ENCODE results near the gene TRIM25.
"Not testable (repeated sequence)": the region's sequence is repeated elsewhere in the genome, so short reads cannot be mapped to it uniquely, and the experiment has no call there.

The TRIM25 gene, protein sequence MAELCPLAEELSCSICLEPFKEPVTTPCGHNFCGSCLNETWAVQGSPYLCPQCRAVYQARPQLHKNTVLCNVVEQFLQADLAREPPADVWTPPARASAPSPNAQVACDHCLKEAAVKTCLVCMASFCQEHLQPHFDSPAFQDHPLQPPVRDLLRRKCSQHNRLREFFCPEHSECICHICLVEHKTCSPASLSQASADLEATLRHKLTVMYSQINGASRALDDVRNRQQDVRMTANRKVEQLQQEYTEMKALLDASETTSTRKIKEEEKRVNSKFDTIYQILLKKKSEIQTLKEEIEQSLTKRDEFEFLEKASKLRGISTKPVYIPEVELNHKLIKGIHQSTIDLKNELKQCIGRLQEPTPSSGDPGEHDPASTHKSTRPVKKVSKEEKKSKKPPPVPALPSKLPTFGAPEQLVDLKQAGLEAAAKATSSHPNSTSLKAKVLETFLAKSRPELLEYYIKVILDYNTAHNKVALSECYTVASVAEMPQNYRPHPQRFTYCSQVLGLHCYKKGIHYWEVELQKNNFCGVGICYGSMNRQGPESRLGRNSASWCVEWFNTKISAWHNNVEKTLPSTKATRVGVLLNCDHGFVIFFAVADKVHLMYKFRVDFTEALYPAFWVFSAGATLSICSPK

DNA sequence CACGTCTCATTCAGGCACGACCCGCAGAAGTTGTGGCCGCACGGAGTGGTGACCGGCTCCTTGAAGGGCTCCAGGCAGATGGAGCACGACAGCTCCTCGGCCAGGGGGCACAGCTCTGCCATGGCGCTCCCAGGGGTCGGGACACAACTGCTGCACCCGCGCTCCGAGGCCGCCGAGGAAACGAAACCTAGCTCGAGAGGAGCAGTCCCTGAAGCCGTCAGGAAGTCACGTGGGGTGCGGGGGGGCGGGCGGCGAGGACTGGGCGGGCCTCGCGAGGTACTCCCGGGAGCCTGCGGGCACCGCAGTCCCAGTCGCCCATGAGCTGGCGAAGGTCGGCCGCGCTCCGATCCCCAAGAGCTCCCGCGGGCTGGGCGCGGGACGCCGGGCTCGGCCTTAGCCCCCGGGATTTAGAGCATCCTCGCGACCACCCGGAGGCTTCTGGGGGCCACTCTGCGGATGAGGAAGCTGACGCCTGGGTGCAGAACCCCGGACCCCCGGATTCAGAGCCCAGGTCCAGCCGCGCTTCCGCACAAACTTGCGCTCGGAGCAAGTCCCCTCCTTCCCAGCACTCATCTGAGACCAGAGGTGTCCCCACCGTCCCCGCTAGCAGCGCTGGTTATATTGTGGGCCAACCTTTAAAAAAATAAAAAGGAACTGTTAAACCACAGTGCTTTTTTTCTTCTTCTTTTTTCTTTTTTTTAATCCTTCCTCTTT is at the start of gene TRIM25:
TSS of gene TRIM25 (minus strand) at position 183 of the 714 bp plus-strand sequence. CDS start at position 122, 61 bp downstream.
- peak; percentile 83 to 92 for DNase-seq (ENCODE audit: low read depth in 2 of 2)

DNA sequence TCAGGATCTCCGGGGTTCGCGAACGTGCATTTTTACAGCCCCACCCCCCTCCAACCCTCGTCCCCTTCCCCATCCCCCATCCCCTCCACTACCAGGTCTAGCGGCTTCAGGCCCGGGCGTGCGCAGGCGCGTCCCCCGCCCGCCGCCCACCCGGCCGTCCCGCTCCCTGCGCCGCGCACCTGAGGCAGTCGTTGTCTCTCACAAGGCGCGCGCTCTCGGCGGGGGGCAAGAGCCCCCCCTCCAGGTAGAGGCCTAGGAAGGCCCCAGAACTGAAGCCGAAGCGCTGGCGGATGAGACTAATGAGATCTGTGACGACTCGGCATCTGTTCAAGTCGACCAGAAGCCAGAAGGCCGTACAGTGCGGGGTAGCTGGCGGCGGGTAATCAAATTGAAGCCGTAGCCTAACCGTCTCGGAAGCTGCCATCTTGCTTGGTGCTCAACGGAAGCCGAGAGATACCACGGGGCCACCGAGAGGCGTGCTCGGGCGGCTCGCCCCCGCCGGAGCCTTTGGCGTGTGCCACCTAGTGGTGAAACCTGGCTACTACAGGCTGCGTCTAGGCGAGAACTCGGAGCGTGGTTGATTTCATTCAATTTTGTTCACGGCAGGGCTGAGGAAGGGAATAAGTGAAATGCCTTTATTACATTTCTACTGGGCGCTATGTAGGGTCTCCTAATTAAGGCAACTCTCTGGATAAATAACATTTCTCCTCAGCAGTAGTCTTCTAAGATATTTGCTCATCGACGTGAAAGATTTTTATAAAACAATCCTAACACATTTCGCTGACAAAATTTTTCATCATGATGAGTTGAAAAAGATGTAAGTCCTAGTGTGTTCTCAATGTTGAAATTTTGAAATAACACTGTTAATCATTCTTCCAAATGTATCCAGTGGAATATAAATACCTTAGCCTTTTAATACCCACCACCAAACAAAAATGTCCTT is 47.0 kb upstream of the TRIM25 start, which contains the start of gene COIL:
TSS of gene COIL (minus strand) at position 455 of the 943 bp plus-strand sequence. CDS start at position 424, 31 bp downstream.
- peak; percentile 92 to 93 for DNase-seq (ENCODE audit: low read depth in 2 of 2)

DNA sequence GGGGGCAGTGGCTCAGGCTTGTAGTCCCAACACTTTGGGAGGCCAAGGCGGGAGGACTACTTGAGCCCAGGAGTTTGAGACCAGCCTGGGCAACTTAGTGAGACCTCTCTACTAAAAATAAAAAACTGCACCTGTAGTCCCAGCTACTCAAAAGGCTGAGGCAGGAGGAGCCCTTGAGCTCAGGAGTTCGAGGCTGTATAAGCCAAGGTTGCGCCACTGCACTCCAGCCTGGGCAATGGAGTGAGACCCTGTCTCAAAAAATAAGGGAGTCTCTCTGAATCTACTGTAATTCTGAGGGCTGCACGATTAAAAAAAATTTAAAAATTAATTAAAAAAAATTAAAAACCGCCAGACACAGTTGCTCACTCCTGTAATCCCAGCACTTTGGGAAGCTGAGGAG is 43.1 kb upstream of the TRIM25 start:
- no peak for DNase-seq (ENCODE audit: low read depth in 2 of 2)

DNA sequence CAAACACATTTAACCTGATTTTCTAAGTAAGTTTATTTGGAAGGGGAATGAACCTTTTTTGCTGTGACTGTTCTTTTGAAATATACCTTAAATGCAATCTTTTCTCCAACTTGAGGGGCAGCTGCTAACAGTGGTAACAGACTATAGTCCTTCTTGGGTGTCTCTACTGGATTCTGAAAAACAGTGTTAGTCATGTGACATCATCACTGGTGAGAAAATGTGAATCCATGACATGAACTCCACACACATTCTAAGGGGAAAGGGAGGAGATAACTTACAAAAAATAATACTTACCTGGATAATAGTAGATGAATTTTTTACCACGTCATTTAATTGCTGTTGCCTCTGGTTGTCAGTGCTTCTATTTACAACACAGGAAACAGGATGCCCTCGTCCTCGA is 35.7 kb upstream of the TRIM25 start:
- no peak for DNase-seq (ENCODE audit: low read depth in 2 of 2)

DNA sequence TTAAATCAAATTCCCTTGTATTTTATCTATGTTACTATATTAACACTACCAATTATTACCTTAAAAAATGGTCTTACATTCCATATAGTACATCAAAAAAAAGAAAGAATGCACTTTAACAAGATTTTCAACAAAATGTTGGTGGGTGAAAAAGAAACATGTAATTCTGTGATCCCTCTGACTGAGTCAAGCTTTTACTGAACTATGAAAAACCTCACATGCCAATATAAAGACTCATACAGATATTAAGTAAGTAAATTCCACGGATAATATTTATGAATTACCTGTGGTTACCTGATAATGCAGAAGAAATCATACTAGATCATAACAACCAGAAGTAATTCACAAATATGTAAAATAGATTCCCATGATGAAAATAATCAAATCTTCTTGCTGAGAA is 34.6 kb upstream of the TRIM25 start:
- DNase-seq (ENCODE audit: low read depth in 2 of 2) = no peak

DNA sequence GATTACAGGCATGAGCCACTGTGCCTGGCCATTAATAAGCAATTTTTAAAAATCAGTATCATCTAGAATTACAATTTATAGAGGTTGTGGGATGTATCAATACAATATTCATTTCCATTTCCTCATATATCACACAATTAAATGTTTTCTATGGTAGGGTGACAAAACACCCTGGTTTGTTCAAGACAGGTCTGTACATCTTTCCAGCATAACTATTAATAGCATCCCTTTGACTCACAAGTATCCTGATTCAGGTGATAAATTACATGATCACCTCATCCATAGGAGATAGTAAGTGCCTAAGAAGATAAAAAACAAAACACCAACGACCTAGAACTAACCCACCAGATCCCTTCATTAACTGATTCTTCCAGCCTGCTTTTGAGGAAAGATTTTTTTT is 33.9 kb upstream of the TRIM25 start:
- DNase-seq (ENCODE audit: low read depth in 2 of 2) = no peak

DNA sequence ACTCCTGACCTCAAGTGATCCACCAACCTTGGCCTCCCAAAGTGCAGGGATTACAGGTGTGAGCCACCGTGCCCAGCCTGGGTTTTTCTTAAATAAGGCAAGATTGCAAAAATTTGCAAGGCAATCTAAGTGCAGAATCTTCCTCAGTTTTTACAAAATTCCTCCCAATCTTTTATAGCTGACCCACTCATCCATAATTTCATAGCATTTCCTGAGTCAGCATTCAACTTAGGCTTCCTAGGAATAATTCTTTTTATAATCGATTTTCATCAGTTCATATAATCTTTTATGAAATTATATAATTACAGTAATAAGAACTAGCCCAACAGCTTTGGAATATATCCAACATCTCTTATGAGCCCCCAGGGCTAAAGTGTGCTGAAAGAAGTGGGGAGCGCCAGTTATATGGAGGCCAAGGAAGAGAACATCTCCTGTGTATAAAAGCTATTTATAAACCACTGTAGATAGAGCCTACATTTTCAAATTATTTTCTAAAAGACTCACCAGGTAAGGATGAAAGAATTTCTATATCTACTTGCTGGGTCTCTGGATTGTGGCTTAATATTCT is 32.2 kb upstream of the TRIM25 start:
- no peak for DNase-seq (ENCODE audit: low read depth in 2 of 2)

DNA sequence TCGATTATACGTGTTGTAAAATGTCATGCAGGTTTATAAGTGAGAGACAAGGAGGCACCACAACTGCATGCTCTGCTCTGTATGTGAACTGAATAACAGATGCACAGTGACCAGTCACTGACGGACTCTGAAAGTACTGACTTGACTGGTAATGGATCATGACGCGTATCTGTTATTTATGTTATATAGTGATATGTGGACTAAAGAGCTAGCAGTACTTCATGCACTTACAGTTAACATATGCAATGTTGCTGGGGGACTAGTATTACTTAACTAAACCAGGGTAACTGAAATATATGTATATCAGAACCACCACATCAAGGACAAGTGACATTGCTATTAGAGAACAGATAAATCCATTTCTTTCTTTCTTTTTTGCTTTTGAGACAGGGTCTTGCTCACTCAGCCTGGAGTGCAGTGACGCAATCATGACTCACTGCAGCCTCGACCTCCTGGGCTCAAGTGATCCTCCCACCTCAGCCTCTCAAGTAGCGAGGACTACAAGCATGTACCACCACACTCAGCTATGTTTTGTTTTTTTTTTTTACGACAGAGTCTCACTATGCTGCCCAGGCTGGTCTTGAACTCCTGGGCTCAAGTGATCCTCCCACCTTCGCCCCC is 29.8 kb upstream of the TRIM25 start:
- DNase-seq (ENCODE audit: low read depth in 2 of 2) = no peak

DNA sequence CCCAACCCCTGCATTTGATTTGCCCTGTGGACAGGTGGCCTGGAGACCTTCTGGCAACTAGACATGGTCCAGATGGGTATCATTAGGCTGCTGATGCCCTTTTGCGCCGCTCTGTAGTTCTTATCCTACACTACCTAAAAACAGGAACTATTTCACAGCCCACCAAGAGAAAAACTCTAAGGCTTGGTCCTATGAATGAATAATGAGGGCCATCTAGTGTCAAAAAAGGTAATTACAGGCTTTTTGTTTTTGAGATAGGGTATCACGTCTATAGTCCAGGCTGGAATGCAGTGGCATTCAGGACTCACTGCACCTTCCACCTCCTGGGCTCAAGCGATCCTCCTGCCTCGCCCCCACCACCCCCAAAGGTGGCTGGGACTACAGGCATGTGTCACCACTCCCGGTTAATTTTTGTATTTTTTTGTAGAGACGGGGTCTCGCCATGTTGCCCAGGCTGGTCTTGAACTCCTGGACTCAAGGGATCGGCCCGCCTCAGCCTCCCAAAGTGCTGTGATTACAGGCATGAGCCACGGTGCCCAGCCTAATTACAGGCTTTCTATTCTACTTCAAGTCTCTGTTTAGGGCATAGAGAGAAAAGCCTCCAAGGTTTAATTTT is 26.1 kb upstream of the TRIM25 start:
- no peak for DNase-seq (ENCODE audit: low read depth in 2 of 2)

DNA sequence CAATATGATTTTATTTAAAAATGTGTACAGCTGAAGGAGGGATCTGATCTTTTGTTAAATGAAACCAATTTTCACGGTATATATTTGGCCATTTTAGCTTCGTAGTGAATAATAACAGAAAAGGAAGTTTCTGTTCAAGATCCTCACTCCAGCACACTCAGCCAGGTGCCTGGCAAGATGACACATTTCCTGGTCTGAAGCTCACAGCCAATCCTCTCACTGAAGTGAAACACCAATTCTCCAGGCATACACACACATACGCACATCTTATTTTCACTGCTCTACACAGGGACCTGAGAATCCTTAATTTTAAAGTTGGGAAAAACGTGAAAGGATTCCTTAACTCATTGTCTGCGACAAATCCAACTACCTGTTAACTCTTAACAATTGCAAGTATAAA is 24.4 kb upstream of the TRIM25 start:
- DNase-seq (ENCODE audit: low read depth in 2 of 2) = not testable (repeated sequence)

DNA sequence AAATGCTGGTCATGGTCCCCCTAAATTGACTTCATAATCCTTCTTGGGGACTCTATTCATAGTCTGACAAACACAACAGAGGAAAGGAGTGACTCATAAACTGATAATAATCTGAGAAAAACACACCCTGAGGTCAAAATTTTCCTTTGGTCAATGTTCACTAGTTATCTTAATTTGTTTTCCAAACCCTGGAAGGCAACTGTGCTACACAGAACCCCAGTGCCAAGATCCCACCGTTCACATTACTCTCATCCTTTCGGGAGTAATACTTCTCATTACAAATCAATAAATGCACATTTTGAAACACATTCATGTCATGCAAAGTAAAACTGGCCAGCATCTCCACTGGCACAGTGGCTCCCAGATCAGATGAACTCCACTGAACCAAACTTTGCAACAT is 23.8 kb upstream of the TRIM25 start:
- DNase-seq (ENCODE audit: low read depth in 2 of 2) = no peak

DNA sequence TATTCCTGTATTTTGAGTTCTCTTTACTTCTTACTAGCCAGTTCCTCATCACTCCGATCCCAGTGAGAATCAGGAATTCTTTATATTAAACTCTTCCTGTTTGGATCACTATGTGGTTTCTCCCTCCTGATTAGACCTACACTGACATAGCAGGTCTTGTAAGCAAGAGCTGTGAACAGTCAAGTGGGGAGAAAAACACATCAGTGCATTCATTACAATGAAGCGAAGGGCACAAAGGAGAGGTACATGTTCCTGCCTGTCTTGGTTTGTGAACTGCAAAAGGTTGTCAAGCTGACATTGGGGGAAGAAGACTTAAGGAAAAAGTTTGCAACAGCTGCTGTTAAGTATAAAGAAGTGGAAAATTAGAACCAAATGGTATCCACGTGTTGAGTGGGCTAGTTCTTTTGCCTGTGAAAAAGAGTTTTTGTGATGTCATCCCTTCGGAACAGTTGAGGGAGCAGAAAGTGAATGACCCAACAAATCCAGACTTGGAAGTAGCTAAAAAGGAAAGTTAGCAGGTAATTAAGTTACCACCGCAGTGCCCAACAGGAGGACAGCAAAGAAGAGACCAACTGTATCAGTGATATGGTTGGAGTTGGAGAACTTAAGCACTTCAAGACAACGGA is 23.0 kb upstream of the TRIM25 start:
- DNase-seq (ENCODE audit: low read depth in 2 of 2) = no peak

DNA sequence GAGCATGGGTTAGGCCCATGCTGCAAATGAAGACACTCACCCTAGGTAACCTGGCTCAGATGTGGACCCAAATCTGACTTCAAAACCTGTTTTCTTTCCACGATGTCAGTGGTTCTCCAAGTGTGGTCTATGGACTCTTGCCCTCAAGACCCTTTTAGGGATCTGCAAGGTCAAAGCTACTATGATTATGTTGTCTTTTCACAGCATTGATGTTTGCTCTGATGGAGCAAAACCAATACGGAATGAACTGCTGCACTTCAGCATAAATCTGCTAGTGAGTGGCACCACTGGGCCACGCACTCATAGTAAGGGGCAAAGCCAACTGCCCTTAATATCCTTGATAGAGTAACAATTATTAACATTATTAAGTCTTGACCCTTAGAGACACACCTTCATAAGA is 21.6 kb upstream of the TRIM25 start:
- no peak for DNase-seq (ENCODE audit: low read depth in 2 of 2)

DNA sequence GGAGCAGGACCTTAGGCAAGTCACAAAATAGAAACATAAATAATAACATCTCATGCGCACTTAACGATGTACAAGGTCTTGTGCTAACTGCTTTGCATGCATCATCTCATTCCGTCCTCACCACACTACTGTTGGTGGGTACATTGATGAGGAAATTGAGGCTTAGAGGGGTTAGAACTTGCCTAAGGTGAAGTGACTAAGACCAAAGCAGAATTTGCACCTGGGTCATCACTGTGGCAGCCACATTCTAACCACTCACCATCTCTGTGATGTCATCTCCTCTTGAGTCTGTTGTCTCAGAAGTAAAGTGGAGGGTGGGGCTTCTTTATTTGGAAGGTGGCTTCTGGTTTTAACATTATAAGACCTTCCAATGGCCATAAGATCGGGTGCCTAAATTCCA is 20.4 kb upstream of the TRIM25 start:
- DNase-seq (ENCODE audit: low read depth in 2 of 2) = no peak

DNA sequence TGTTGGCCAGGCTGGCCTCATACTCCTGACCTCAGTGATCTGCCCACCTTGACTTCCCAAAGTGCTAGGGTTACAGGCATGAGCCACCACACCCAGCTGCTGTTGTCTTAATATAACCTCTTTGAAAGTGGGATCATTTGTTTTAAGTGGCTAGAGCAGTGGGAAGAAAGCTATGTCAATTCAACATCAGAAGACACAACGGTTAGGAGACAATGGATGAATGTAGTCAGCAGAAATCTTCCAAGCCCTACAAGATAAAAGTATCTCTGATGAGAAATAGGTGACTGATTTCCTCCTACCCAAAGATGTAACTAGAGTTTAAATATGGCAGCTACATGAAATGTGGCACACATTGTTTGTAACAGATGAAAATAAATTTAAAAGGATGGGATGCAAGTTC is 20.0 kb upstream of the TRIM25 start:
- DNase-seq (ENCODE audit: low read depth in 2 of 2) = no peak

DNA sequence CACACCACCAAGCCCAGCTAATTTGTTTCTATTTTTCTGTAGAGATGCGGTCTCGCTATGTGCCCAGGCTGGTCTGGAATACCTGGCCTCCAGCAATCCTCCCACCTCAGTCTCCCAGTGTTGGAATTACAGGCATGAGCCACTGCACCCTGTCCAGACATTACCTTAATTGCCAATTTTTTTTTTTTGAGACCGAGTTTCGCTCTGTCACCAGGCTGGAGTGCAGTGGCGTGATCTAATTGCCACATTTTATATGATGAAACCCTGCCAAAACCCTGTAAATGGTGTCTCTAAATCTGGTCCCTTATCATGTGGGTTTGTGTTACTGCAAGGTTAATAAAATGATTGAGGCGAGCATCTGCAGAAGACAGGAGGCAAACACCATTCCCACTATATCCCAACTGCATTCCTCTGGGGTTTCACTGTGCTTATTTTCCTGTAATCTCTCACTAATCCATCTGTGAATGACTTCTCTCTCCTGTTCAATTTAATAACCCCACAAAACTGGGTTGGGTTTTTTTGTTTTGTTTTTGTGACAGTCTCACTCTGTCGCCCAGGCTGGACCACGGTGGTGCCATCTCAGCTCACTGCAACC is 19.4 kb upstream of the TRIM25 start:
- DNase-seq (ENCODE audit: low read depth in 2 of 2) = no peak

DNA sequence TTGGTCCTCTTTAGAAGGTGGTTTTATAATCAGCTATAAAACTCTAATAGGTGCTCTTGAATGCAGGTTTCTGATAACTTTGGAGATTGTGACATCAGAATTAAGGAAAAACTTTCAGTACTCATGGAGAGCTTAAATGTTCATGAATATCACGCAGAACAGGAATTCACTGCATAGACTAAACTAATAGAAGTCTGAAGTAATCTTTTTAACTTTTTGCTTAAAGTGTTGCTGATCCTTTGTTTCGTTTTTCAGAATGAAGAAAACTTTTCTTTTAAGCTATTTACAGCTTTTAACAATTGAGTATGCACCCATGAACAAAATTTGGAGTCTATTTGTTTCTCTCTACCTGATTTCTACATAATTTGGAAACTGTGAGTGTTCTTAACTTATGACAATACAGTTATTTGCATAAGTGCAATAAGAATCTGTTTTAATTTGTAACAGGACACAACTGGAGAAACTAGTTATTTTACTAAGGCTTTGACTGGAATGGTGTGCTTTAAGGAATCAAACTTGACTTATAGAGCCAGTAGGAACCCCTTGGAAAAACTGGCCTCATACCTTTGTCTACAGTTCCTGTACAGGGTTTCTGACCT is 17.0 kb upstream of the TRIM25 start:
- no peak for DNase-seq (ENCODE audit: low read depth in 2 of 2)

DNA sequence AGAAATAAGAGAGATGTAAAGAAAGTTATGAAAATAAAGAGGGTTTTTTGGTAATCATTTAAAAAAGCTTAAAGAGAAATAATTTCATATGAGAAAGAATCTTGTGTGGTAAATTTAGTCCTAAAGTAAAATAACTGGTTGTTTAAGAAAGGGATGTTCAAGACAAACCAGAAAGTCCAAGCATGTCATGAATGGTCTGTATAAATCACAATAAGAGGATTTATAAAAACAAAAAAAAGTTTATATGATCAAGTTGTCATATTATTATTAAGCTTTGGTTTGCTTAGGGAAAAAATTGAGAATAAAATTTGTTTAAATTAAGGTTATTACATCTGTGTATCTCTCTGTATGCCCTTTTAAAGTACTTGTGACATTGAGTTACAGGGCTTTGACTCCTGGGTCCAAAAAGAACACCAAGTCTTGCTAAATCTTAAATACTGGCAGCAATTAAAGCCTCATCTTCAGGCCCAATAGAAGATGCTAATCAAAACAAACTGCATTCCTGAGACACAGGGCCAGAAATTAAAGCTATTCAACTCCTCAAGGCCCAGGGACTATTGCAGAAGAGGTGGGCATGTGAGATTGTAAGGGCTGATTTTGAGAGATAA is 15.6 kb upstream of the TRIM25 start:
- no peak for DNase-seq (ENCODE audit: low read depth in 2 of 2)

DNA sequence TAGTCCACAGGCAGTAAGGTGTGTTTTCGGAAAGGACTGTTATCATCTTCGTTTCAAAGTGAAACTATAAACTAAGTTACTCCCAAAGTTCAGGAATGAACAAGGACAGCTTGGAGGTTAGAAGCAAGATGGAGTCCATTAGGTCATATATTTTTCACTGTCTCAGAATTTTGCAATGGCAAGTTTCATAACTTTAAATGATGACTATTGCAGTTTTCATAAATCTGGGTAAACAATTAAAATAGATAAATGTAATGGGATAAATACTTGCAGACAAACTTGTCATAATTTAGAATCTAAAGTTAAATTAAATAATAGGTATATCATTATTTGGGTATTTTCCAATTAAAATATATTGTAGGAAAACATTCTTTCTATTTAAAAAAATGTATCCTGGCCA is 14.7 kb upstream of the TRIM25 start:
- DNase-seq (ENCODE audit: low read depth in 2 of 2) = no peak
